Gastroesophageal sphincter (tissue), 3 donors: ENCODE measurements around the gene CCDC124.

Experiments used
- CTCF ChIP-seq, 4 experiments: fragments of 200-600 bp in 2 of 4; fragments of 450-650 bp in 2 of 4; sonication (generic) in 1 of 4; IDR thresholded peaks; one replicate each; pipeline ENCODE4 v1.5.1; 2017 to 2019; ENCODE audit warnings: antibody characterized with exemption in 4 of 4, mild to moderate bottlenecking in 2 of 4, moderate library complexity in 2 of 4
- POLR2A ChIP-seq, 2 donors: fragments of 450-650 bp; IDR thresholded peaks; one replicate each; pipeline ENCODE4 v1.6.1; 2017; ENCODE audit warnings: antibody characterized with exemption in 2 of 2, mild to moderate bottlenecking in 2 of 2, moderate library complexity in 1 of 2
- POLR2AphosphoS5 ChIP-seq: sonication (generic); formaldehyde crosslinking; IDR thresholded peaks from one replicate; pipeline ENCODE4 v1.6.1; 2017; ENCODE audit warnings: antibody characterized with exemption

GRCh38 chr19:17888260-17888659 is 44.6 kb upstream of the CCDC124 start:
- TF ChIP-seq CTCF (IDR thresholded peaks at IDR 0.05): no peak
- TF ChIP-seq POLR2A (IDR thresholded peaks at IDR 0.05): no peak
- TF ChIP-seq POLR2AphosphoS5: no peak
